SK-N-SH (cell line): ENCODE measurements around the gene TMEM115.

Source experiments
- CTCF ChIP-seq: fragments of 200-600 bp; sonication (generic); IDR thresholded peaks from 2 replicates; pipeline ENCODE4 v1.6.1; 2017; ENCODE audit warnings: antibody characterized with exemption, mild to moderate bottlenecking, moderate library complexity
- EP300 ChIP-seq, 2 experiments: IDR thresholded peaks; 2 replicates each; pipeline versions ENCODE4 v1.4.0 to v1.6.1; 2012; ENCODE audit warnings: borderline replicate concordance in 1 of 2, low read depth in 1 of 2, low read length in 1 of 2
- EZH2phosphoT487 ChIP-seq: fragments of 200-600 bp; sonication (generic); IDR thresholded peaks from 2 replicates; pipeline ENCODE4 v1.6.1; 2017; ENCODE audit warnings: low read depth, mixed run types, mild to moderate bottlenecking, antibody characterized with exemption, moderate library complexity, borderline replicate concordance
- FOSL2 ChIP-seq: IDR thresholded peaks from 2 replicates; pipeline ENCODE4 v1.4.0; 2012; ENCODE audit warnings: low read depth, mild to moderate bottlenecking, moderate library complexity, borderline replicate concordance
- GABPA ChIP-seq: IDR thresholded peaks from 2 replicates; pipeline ENCODE4 v1.4.0; 2012; ENCODE audit warnings: low read depth, mild to moderate bottlenecking
- MAX ChIP-seq: IDR thresholded peaks from 2 replicates; pipeline ENCODE4 v1.4.0; 2012; ENCODE audit warnings: low read depth
- POLR2AphosphoS5 ChIP-seq: IDR thresholded peaks from 2 replicates; pipeline ENCODE4 v1.6.1; 2012; ENCODE audit warnings: low read depth, low read length
- REST ChIP-seq: IDR thresholded peaks from 2 replicates; pipeline ENCODE4 v1.6.1; 2012; ENCODE audit warnings: mild to moderate bottlenecking, low read depth, low read length, moderate library complexity
- TAF1 ChIP-seq: IDR thresholded peaks from 2 replicates; pipeline ENCODE4 v1.6.1; 2012; ENCODE audit warnings: low read depth, mild to moderate bottlenecking, low read length, moderate library complexity, borderline replicate concordance
- TF ChIP-seq, protein P1 (sequence below): fragments of 150-350 bp; IDR thresholded peaks from 2 replicates; pipeline ENCODE4 v1.6.1; 2017; ENCODE audit warnings: antibody characterized with exemption, low read length, low read depth, borderline replicate concordance

GRCh38 chr3:50333744-50334328, 25.5 kb downstream of the TMEM115 start:
- TF ChIP-seq EZH2phosphoT487: no peak
- no peak for TF ChIP-seq REST
- no peak for TF ChIP-seq CTCF
- no peak for TF ChIP-seq POLR2AphosphoS5
- TF ChIP-seq, protein P1, sequence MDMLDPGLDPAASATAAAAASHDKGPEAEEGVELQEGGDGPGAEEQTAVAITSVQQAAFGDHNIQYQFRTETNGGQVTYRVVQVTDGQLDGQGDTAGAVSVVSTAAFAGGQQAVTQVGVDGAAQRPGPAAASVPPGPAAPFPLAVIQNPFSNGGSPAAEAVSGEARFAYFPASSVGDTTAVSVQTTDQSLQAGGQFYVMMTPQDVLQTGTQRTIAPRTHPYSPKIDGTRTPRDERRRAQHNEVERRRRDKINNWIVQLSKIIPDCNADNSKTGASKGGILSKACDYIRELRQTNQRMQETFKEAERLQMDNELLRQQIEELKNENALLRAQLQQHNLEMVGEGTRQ: no peak
- TF ChIP-seq EP300 (IDR thresholded peaks at IDR 0.05; ENCODE audit: borderline replicate concordance in 1 of 2, low read depth in 1 of 2, low read length in 1 of 2): no peak
- no peak for TF ChIP-seq FOSL2
- no peak for TF ChIP-seq GABPA
- no peak for TF ChIP-seq MAX
- no peak for TF ChIP-seq TAF1
